ENCODE results near the gene SLC6A3.
"Not testable (repeated sequence)": the region's sequence is repeated elsewhere in the genome, so short reads cannot be mapped to it uniquely, and the experiment has no call there.

SLC6A3 gene

DNA sequence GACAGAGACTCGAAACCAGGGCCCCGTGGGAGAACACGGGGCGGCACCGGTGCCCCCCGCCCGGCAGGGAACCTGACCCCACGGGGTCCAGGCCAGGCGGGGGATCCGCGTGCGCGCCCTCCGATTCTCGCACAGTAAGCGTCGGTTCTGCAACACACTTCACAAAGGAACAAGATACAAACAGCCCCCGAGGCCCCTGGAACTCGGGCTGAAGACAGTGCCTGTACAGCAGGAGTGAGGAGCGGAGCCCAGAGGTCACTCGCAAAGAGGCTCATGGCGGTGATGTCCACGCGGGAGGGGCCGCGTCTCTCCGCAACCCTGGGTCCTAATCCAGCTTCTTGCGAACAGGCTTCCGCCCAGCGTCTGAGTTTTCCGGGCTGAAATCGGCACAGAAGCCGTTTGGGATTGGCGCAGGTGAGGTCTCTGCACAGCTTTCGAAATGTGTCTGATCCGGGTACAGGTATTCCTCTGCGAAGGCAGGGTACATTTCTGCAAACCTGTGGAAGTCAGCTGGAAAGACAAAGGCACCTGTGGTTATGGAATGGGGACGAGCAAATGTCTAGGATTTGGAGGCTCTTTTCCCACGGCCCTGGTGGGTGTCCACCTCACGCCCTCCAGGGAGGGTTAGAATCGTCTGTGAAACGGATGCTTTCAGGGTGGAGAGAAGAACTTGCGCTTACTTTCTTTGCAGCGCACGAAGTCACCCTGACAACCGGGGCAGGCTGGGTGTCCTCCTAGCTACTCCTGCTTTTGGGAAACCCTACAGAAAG lies 18.3 kb upstream of the SLC6A3 start:
- DNase-seq = no peak

DNA sequence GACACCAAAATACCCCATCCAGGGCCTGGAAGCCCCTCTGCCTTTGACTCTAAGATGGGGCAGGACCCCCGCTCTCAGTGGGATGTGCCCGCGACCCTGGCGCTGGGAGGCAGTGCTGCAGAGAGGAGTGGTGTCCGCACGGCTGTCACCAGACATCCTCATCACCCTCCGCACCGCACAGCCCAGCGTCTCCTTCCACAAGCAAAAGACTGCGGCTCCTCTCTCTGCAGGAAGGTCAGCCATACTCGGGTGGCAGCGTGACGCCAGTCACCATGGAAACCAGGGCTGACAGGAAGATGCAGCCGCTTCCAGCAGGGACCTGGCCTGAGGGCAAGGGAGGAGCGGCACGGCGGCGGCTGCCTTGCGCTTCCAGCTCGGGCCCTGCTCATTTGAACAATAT lies 17.1 kb upstream of the SLC6A3 start:
- no peak for DNase-seq

DNA sequence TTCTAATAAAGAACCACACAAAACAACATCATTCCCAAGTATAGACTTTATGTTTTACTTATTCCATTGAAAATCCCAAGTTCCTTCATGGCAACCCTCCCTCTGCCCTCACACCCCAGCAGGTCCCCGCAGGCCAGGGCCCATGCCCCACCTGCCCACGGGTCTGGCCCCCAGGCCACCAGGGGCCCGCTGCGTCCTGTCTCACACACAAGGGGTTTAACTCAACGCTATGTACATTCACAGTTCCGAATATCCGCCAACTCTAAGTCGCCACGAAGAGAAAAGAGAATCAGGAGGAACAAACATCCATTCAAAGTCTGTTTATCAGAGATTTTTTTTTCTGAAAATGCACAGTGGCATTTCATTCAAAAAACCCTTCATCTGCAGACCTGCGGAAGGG lies 16.2 kb upstream of the SLC6A3 start:
- DNase-seq = no peak

DNA sequence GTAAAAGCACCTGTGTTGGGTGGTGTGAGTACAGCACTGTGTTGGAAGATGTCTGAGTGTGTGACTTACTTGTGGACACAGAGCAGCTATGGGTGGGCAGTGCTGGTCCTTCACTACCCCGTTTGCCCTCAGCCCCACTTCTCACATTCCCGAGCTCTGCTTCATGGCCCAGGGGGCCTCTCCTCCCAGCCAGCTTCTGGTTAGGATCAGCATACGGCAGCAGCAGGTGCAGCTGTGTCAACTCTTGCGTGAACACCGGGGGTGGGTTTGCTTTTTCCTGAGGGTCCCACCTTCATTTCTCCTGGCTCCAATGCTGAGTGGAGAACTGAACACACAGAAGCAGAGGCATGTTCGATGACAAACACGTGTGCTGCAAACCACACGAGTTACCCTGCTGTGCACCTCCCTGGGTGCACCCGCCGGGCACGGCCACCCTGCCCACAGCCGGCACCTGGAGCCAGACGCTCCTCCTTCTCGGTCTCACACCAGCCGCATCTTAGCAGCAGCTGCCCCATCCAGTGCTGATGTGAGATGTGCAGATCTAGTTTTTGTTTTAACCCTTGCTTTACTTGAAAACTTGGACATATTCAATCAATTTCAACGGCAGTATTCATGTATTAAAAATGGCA lies 14.9 kb upstream of the SLC6A3 start:
- DNase-seq = no peak

DNA sequence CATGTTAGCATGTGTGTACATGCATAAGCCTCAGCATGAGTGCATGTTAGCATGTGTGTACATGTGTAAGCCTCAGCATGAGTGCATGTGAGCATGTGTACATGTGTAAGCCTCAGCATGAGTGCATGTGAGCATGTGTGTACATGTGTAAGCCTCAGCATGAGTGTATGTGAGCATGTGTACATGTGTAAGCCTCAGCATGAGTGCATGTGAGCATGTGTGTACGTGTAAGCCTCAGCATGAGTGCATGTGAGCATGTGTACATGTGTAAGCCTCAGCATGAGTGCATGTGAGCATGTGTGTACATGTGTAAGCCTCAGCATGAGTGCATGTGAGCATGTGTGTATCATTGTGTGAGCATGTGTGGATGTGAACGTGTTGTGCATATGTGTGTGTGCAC lies 14.2 kb upstream of the SLC6A3 start:
- not testable (repeated sequence) for DNase-seq

DNA sequence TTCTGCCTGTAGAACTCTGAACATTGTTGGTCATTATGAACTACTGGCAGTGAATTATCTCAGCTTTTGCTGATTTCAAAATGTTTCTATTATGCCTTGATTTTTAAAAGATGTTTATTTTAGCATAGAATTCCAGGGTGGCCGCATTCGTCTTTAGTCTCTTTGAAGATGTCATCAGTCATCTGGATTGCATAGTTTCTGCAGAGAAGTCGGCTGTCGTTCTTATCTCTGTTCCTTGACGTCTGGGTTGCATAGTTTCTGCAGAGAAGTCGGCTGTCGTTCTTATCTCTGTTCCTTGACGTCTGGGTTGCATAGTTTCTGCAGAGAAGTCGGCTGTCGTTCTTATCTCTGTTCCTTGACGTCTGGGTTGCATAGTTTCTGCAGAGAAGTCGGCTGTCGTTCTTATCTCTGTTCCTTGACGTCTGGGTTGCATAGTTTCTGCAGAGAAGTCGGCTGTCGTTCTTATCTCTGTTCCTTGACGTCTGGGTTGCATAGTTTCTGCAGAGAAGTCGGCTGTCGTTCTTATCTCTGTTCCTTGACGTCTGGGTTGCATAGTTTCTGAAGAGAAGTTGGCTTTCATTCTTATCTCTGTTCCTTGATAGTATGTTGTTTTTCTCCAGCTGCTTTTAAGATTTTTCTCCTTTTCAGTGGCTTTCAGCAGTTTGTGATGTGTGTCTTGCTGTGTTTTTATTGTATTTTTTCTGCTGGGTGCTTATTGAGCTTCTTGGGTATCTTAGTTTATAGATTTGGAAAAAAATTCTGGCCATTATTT lies 11.1 kb upstream of the SLC6A3 start:
- DNase-seq = not testable (repeated sequence)

DNA sequence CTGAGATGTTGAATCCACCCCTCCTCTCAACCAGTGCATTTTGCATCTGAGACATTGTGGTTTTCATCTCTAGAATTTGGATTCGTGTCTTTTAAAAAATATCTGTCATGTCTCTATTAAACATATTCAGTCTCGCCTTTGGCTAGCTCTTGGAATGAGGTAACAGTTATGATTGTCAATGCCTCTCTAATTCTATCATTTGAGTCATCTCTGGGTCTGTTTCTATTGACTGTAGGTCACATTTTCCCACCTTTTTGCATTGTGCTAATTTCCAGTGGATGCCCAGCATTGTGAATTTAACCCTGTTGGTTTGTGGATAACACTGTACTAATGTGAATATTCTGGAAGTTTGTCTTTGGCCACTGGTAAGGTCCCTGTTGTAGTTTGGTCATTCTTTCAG lies 8.4 kb upstream of the SLC6A3 start:
- DNase-seq = no peak

DNA sequence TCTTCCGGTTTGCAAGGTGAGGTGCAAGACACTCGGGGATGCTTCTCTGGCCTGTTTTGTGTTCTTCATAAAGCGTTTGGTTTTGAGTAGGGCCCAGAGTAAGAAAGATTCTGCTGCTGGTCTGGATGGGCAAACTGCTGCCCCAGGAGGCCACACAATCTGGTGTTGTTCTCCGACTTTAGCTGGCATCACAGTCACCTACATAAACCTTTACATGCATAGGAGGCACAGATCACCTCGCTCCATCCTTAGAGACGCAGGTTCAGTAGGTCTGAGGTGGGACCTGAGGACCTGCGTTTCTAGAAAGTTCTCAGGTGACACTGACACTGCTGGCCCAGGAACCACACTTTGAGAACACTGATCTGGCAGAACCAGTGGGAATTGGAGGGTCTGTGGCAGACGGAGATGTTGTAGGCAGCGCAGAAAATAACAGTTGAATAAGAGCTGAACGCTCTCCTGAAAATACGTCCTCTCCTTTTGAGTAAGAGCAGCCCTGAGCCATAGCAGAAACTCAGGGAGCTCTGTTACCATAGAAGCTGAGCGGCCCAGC lies 3.9 kb upstream of the SLC6A3 start:
- no peak for DNase-seq

DNA sequence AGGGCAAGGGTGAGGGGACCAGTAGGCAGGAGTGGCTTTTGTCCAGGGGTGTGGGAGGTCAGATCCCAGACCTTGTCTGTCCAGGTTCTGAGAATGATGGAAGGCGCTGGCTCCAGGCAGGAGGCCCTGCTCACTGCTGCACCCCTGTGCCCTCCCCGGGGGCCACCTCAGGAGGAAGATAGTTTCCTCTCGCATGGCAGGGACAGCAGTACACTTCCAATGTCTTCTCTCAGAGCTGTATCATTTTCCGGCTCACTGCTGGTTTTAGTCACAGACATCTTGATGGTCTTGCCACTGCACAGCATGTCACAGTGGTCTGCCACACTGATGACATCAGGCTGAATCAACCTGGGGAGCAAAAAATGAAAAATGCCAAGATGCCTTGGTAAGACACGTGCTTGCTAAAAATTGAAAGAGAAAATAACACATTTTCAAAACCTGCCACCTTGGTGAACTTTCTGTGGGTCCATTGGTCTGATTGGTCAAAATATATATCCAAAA lies 3.3 kb upstream of the SLC6A3 start:
- DNase-seq = no peak

DNA sequence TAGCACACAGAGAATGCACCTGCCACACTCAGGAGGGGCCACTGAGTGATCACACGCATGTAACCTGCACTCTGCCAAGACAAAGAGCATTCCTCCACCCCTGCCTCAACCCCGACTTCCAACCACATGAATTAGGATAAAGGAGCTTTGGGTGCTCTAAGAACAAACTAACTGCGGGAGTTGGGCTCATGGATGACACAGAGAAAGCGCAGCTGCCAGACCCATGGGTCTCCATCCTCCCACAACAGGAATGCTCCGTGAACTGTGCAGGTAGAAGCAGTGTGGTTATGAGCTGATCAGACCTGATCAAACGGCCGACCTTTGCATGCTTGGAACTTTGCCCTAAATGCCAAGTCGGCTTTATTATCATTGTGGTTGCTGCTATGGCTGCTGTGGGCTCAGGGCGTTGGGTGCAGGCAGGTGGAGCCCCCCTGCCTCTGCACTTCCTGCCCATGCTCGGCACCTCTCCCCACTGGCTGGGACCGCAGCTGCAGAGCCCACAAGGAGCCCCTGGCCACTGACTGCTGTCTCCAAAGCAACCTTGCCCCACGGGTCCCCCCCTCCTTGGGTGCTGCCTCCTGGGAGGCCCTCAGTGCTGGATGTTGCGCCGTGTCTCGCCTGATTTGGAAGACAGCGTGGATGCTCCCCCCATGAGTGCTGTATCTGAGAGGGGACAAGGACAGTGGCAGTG lies 2.6 kb upstream of the SLC6A3 start:
- DNase-seq = no peak

DNA sequence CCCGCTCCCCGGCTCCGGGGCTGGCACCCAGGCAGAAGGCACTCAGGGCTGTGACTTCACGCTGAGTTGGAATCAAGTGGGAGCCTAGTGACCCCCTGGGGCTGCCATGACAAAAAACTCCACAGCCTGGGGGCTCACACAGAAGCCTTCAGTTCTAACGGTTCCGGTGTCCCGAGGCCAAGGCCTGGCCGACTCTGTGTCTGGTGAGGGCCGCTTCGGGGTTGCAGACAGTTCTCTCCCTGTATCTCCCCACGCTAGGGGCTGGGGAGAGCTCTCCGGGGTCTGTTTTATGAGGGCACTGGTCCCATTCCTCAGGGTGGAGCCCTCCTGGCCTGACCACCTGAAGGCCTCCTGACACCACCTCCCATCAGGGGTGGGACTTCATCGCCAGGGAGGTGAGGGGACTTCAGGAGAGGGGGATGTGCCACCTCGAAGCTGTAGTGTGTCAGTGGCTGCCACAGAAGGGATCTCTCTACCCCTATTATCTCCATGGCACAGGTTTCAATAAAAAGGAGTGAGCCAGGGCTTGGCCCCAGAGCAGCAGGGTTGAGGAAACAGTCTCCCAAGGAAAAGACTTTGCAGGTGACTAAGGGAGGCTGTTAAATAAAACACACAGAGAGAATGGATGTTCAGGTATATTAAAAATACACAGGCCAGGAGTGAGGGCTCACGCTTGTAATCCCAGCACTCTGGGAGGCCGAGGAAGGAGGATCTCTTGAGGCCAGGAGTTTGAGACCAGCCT lies 1.5 kb upstream of the SLC6A3 start:
- no peak for DNase-seq

DNA sequence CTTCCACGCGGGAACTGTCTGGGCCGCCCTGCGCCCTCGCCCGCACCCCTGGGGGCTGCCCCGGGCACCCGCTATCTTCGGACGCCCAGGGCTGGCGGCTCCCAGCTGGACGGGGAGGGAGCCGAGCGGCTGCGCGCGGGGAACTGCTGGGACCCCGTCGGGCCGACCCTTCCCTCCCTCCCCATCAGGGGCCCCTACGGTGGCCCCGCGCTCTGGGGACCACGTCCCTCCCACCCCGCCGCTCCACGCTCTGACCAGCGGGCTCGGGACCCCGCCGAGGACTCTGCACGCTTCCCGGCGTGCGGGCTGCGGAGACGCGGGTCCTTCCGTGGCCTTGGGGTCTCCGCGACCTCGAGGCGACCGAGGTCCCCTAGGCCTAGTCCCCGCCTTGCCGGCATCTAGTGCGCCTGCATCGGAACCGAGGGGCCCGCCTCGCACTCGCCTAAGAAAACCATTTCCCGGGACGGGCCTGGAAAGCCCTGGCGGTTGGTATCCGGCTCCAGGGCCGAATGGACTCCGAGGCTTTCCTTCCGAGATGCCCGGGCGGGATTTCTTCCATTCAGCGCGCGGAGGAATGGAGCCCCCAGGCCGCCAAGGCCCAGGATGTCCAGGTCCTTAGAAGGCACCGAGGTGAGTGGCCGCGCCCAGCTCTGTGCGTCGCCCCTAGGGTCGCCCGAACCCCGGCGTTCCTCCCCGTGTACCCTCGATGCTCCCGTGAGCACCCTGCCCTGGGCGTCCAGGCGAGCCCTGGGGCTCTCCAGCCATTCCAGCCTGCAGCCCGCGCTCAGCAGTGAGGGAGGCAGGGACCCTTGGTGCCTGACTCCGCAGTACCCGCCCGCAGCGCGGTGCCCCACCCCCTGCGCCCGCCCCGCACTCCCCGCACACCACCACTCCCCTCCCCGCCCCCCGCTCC lies 705 bp upstream of the SLC6A3 start:
- no peak for DNase-seq

DNA sequence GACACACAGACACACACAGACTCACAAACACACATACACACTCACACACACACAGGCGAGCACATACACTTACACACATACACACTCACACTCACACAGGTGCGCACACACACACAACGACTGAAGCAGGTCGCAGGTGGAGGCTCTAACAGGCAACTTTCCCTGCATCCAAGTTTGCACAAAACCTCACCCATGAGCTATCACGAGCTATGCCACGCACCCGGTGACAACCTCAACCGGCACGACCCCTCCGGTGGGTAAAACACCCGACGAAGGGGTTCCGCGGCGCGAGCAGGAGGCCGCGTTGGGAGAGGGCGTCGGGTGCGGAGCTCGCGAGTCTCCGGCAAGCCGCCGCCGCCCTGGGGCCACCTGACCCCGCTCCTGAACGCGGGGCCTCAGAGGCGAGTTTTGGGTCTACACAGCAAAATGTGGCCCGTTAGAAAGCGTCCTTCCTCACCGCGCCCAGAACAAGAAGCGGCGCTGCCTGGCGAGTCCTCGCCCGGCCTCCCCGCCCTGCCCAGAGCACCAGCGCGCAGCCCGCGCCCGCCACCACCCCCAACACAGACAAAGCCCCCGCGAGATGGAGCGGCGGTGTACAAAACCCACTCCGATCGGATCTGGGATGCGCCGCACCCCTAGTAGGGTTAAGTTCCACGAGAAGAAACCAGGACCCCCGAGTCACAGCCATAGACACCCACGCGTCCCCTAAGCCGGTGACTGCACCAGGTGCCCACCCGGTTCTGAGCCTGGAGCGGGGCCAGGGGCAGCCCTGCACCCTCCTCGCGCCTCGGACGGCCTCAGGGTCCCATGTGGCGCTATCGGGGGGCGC lies 665 bp downstream of the SLC6A3 start:
- no peak for DNase-seq

DNA sequence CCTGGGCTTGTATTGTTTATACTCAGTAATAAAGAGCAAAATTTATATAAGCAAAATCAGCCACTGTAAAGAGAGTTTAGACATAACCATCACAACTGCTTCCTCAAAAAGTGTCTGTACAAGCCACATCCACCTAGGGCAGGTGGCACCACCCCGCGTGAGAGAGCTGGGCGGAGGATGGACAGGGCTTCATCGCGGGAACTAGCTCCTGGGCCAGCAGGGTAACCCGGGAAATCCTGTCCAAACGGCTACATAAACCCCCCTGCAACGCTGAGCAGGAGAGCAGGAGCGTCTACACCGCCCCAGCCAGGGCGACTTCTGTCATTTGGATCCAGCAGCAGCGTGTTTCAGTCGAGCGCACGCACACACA lies 1.3 kb downstream of the SLC6A3 start:
- no peak for DNase-seq

DNA sequence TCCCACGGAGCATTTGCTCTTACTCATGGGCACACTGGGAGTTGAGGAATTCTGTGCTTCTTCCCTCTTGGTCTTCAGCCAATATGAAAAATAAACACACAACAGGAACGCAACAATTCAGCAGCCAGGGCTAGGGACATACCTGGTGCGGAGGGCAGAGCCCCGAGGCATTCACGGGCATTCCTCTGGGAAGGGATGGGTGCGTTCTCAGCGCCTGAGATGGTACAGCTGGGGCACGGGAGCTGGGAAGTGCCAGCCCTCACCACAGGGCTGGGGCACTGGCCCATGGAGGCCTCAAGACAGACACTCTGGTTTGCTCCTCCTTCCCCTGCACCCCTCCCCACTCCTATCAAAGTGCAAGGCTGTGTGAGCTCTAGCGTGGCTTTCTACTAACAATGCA lies 2.1 kb downstream of the SLC6A3 start:
- DNase-seq = no peak

DNA sequence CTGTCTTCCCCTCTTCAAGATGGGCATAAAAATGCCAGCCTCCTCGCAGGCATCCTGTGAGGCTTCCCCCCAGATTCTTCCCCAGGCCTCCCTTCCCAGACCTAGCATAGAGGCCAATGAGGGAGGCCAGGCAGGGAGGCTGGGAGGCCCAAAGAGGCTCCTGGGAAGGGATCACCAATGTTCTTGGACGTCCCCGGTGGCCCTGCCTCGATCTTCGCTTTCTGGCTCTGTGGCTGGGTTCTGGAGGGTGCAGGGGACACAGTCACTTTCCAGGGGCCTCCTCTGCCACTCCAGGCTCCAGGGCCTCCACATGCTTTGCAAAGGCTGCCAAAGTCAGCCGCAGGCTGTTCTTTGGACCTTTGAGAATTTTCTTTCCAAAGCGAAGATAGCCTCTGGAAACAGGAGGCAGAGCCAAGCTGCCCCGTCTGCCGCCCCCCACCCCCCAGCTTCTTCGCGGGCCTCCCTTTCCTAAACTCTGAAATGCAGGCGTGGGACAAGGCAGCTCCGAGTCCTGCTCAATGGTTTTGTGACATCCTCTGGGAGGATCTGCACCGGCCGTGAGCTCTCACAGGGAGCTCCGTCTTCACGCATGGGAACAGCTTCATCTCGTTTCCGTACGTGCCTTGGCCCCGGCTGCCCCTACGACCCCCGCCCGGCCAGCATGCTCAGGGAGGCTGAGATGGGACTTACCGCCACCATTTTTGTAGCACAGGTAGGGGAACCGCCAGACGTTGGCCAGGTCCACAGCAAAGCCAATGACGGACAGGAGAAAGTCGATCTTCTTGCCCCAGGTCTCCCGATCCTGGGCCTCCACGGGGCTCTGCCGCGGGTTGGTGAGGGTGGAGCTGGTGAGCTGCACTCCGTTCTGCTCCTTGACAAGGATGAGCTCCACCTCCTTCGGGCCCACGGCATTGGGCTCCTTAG lies 2.8 kb downstream of the SLC6A3 start:
- DNase-seq = no peak

DNA sequence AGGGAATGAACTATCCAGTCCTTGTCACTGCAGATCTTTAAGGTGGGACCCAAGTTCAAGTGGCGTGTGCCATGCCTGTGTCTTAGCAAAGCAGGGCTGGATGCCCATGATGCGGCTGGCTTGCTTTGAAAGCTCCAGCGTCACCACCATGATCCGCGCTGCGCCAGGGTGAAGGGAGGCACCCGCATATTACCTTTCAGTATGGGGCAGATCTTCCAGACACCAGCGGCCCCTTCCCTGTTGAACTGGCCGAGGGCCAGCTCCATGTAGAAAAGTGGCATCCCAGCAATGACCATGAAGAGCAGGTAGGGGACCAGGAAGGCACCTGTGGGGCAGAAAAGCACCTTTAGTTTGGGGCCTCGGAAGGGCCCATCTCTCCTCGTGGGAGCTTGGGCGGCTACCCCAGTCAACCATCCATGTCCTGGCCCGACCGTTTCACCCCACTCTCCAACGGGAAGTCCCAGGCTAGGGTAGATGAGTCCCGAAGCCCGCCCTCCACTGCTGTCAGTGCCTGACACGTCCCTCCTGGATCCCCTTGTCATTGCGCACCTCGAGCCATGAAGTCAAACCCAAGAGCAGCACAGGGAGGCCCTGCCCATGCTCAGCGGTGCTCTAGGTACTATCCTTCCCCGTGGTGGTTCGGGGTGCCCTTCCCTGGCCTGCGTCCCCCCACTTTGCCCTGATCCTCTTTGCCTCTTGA lies 3.9 kb downstream of the SLC6A3 start:
- no peak for DNase-seq

DNA sequence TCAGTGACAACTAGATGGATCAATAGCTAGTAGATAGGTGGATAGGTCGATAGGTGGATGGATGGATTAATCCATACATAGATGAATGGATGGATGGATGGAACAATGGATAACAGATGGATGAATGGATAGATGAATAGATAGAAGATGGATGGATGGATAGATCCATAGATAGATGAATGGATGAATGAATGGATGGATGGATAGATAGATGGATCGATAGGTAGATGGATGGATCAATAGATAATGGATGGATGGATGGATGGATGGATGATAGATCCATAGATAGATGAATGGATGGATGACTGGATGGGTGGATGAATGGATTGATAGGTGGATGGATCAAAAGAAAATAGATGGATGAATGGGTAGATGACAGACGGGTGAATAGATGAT lies 5.1 kb downstream of the SLC6A3 start:
- no peak for DNase-seq

All from NCI-H1105 (cell line).